ENCODE measurements around the gene GPR158. TPM values are rescaled to one million over a fixed set of nuclear protein-coding genes. Genes with fewer than 3 reads are reported as not detected.

The GPR158 gene
- total RNA-seq, 1 experiment from 2014 or later: not detected

DNA sequence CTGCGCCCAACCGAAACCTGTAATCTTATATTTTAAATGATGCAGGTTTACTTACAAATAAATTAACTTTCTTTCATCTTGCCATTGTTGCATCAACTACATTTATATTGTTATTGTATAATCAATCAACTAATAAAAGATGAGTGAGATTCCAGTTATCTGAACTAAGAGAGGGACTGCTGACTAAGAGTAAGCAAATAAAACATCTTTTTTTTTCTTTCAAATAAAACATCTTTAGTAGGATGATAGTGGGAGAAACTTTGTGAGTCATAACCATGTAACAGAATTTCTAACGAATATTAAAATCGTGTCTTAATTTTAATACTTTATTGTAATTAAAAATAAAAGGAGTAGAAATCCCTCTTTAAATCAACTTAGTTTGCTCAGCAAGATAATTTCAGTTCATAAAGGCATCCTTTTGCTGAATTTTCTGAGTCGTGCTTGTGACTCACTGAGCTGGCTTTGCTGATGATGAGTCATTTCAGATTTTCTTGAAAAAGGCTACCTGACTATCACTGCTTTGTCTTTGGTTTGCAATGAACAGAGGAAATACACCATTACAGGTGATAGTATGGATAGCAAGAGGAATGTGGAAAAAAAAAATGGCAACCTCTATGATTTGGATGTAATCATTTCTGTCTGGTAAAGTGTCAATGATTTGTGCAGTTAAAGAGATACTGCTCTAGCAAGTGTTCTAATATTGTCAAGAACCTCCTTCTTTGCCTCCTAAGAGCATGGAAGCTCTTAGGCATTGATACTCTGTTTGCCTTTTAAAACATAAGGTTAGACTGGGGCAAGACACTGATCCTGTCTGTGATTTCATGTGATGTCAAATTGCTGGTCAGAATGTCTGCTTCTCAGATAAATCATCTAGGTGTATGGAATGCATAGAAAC lies 119.5 kb downstream of the GPR158 start:
- POLR2A ChIA-PET: no interaction called here

DNA sequence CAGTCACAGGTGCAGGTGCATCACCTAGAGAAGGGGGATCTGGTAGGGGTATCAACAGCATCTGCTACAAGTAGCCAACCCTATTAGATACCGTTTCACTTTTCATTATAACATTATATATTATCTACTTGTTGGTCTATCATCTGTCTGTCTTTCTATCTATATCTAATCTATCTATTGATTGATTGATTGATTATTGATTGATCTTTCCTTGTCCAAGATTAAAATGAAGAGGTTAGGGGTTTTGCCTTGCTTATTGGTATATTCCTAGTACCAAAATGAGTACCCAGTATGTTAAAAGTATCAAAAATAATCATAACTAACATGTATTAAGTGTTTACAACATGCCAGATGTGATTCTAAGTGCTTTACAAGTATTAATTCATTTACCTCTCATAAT lies 121.5 kb downstream of the GPR158 start:
- ChIA-PET POLR2A (no interaction called here), CTCF (no interaction called here)
- TF ChIP-seq, protein P1, sequence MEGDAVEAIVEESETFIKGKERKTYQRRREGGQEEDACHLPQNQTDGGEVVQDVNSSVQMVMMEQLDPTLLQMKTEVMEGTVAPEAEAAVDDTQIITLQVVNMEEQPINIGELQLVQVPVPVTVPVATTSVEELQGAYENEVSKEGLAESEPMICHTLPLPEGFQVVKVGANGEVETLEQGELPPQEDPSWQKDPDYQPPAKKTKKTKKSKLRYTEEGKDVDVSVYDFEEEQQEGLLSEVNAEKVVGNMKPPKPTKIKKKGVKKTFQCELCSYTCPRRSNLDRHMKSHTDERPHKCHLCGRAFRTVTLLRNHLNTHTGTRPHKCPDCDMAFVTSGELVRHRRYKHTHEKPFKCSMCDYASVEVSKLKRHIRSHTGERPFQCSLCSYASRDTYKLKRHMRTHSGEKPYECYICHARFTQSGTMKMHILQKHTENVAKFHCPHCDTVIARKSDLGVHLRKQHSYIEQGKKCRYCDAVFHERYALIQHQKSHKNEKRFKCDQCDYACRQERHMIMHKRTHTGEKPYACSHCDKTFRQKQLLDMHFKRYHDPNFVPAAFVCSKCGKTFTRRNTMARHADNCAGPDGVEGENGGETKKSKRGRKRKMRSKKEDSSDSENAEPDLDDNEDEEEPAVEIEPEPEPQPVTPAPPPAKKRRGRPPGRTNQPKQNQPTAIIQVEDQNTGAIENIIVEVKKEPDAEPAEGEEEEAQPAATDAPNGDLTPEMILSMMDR (IDR thresholded peaks at IDR 0.05; ENCODE audit: unreplicated experiment): no peak
- H3K36me3 Mint-ChIP-seq (ENCODE audit: insufficient read depth, unreplicated experiment): no peaks in the 10 kb centered on the region
- H3K27me3 Mint-ChIP-seq (ENCODE audit: insufficient read depth, unreplicated experiment): peaks cover 46% of the 10 kb centered on the region
- no peaks in the 10 kb centered on the region for H3K9me3 Mint-ChIP-seq (ENCODE audit: unreplicated experiment)
- no TSS peak for BruUV-seq (replicated peaks)
- H3K27ac Mint-ChIP-seq (ENCODE audit: low read depth, unreplicated experiment): no peak overlapping the region
- intact Hi-C loops (cut with micrococcal nuclease): no loop called here
- no peak for DNase-seq (ENCODE audit: unreplicated experiment)
- no peak overlapping the region for H3K4me3 Mint-ChIP-seq (ENCODE audit: unreplicated experiment)
- no peaks in the 10 kb centered on the region for H3K4me1 Mint-ChIP-seq (ENCODE audit: insufficient read depth, unreplicated experiment)

More for the DNA sequence above, 119.5 kb downstream of the GPR158 start:
- BruUV-seq (replicated peaks): no TSS peak
- intact Hi-C loops (cut with micrococcal nuclease): no loop called here
- CTCF ChIA-PET: interaction anchor here (0.6 to 0.7 kb wide), 2 partner anchors 31 to 1402 kb away, joined by 3 read pairs; no protein-coding TSS in a partner anchor
- DNase-seq (ENCODE audit: unreplicated experiment): peak; percentile 41
- TF ChIP-seq, protein P1 (IDR thresholded peaks at IDR 0.05; ENCODE audit: unreplicated experiment): no peak
- Mint-ChIP-seq H3K36me3 (ENCODE audit: insufficient read depth, unreplicated experiment) (no peaks in the 10 kb centered on the region), H3K27me3 (ENCODE audit: insufficient read depth, unreplicated experiment) (peaks cover 43% of the 10 kb centered on the region), H3K9me3 (ENCODE audit: unreplicated experiment) (no peaks in the 10 kb centered on the region), H3K27ac (ENCODE audit: low read depth, unreplicated experiment) (no peak overlapping the region), H3K4me3 (ENCODE audit: unreplicated experiment) (no peak overlapping the region), H3K4me1 (ENCODE audit: insufficient read depth, unreplicated experiment) (no peaks in the 10 kb centered on the region)

DNA sequence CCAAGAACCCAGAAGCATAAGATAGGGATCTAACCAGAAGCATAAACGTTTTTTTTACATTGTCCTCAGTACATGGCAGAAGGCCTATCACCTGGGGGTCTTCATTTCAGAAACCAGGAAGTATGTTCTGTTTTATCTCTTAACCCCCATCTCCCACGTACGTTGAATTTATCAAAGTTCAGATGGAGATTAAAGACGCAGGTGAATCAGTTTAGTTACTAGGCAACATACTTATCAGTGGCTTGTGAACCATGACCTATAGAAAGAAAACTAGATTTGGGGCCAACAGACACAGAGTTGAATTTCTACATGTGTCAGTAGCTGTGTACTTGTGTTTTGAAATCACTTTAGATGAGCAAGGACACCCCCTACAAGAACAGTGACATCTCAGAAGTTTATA lies 122.7 kb downstream of the GPR158 start:
- Mint-ChIP-seq H3K27me3 (ENCODE audit: insufficient read depth, unreplicated experiment) (peaks cover 45% of the 10 kb centered on the region), H3K9me3 (ENCODE audit: unreplicated experiment) (no peaks in the 10 kb centered on the region), H3K36me3 (ENCODE audit: insufficient read depth, unreplicated experiment) (no peaks in the 10 kb centered on the region), H3K4me1 (ENCODE audit: insufficient read depth, unreplicated experiment) (no peaks in the 10 kb centered on the region), H3K4me3 (ENCODE audit: unreplicated experiment) (no peak overlapping the region), H3K27ac (ENCODE audit: low read depth, unreplicated experiment) (no peak overlapping the region)
- BruUV-seq (replicated peaks): no TSS peak
- no peak for DNase-seq (ENCODE audit: unreplicated experiment)
- intact Hi-C loops (cut with micrococcal nuclease): no loop called here
- CTCF ChIA-PET: no interaction called here
- POLR2A ChIA-PET: no interaction called here
- TF ChIP-seq, protein P1 (IDR thresholded peaks at IDR 0.05; ENCODE audit: unreplicated experiment): no peak

DNA sequence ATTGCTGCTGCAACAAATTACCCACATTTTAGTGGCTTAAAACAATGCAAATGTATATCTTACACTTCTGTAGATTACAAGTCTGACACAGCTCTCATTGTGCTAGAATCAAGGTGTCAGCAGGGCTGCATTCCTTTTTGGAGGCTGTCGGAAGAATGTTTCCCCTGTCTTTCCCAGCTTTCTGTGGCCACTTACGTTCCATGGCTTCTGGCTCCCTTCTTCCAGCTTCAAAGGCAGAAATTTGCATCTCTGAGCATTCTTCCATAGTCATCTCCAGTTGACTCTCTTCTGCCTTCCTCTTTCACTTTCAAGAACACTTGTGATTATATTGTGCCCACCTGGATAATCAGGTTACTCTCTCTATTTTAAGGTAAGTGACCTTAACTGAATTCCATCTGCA lies 125.3 kb downstream of the GPR158 start:
- no peak overlapping the region for H3K27ac Mint-ChIP-seq (ENCODE audit: low read depth, unreplicated experiment)
- CTCF ChIA-PET: interaction anchor here (1.2 kb wide), 1 partner anchor 9 kb away, joined by 4 read pairs; no protein-coding TSS in a partner anchor

More for the DNA sequence above, 125.3 kb downstream of the GPR158 start:
- no TSS peak for BruUV-seq (replicated peaks)
- Mint-ChIP-seq H3K4me1 (ENCODE audit: insufficient read depth, unreplicated experiment) (no peaks in the 10 kb centered on the region), H3K9me3 (ENCODE audit: unreplicated experiment) (no peaks in the 10 kb centered on the region), H3K27me3 (ENCODE audit: insufficient read depth, unreplicated experiment) (peaks cover 66% of the 10 kb centered on the region), H3K36me3 (ENCODE audit: insufficient read depth, unreplicated experiment) (no peaks in the 10 kb centered on the region), H3K4me3 (ENCODE audit: unreplicated experiment) (no peak overlapping the region)
- POLR2A ChIA-PET: no interaction called here
- intact Hi-C loops (cut with micrococcal nuclease): no loop called here
- DNase-seq (ENCODE audit: unreplicated experiment): no peak
- TF ChIP-seq, protein P1 (IDR thresholded peaks at IDR 0.05; ENCODE audit: unreplicated experiment): no peak

All from MCF 10A (cell line).